Mucosa of stomach (tissue), 1 donor: ENCODE data around the gene ARPC4.
"Not testable (repeated sequence)": the region's sequence is repeated elsewhere in the genome, so short reads cannot be mapped to it uniquely, and the experiment has no call there.

Experiments used
- H3K27me3 ChIP-seq: one replicate; pipeline ENCODE4 v1.7.0; 2013; ENCODE audit warnings: mild to moderate bottlenecking, low read length; ENCODE audit not compliant: control insufficient read depth, insufficient read depth
- H3K36me3 ChIP-seq: one replicate; pipeline ENCODE4 v1.7.0; 2013; ENCODE audit warnings: low read length; ENCODE audit not compliant: control insufficient read depth, insufficient read depth
- H3K4me1 ChIP-seq: one replicate; pipeline ENCODE4 v1.7.0; 2013; ENCODE audit warnings: mild to moderate bottlenecking, low read length; ENCODE audit not compliant: control insufficient read depth, insufficient read depth
- H3K4me3 ChIP-seq: one replicate; pipeline ENCODE4 v1.7.0; 2013; ENCODE audit warnings: low read length
- H3K9ac ChIP-seq: one replicate; pipeline ENCODE4 v1.7.0; 2013; ENCODE audit warnings: mild to moderate bottlenecking, low read length, moderate library complexity
- H3K9me3 ChIP-seq: one replicate; pipeline ENCODE4 v1.7.0; 2013; ENCODE audit warnings: mild to moderate bottlenecking, low read length, moderate library complexity; ENCODE audit not compliant: control insufficient read depth
- donor health status: Pancreatic carcinoma.

The ARPC4 gene

DNA sequence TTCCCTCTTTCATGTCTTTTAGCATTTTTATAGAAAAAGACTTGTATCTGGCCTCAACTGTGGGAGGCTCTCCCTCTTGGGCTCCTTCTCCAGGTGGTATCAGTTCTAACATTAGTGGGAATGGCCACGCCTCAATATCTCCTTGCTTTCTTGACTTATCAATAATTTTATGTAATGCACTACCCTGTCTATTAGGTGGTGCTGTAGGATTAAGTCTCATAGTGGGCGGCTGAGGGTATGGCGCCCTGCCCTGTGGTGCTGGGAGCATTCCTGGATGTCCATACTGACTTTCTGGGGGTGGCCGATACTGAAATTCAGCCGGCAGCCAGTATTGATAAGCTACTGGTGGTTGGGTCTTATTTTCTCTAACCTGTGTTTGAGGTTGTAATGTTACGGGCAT lies 59.6 kb downstream of the ARPC4 start:
- no peaks in the 10 kb centered on the region for H3K9me3 ChIP-seq
- H3K36me3 ChIP-seq = no peaks in the 10 kb centered on the region
- no peaks in the 10 kb centered on the region for H3K27me3 ChIP-seq
- H3K4me3 ChIP-seq = no peak overlapping the region
- H3K9ac ChIP-seq = no peak overlapping the region
- peaks cover 7% of the 10 kb centered on the region for H3K4me1 ChIP-seq

DNA sequence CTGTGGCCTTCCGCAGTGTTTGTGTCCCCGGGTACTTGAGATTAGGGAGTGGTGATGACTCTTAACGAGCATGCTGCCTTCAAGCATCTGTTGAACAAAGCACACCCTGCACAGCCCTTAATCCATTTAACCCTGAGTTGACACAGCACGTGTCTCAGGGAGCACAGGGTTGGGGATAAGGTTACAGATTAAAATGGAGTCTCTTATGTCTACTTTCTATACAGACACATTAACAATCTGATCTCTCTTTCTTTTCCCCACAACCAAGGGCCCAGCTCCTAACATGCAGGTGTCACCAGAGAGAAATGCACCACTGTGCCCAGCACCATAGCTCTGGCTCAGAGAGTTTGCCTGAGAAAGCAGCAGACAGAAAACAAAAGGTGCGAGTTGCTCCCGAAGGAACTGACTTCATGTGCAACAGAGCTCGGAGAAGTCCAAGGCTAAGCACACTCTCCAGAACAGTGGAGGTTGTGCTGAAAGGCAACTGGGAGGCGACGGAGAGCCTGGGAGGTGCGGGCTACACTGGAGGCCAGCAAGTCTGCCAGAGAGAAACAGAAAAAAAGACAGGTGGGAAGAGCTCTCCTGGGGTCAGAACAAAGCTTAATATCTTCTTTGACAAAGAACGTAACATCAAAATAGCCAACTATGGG lies 61.5 kb downstream of the ARPC4 start:
- not testable (repeated sequence) for H3K4me1 ChIP-seq, H3K36me3 ChIP-seq, H3K27me3 ChIP-seq, H3K4me3 ChIP-seq, H3K9ac ChIP-seq, H3K9me3 ChIP-seq

DNA sequence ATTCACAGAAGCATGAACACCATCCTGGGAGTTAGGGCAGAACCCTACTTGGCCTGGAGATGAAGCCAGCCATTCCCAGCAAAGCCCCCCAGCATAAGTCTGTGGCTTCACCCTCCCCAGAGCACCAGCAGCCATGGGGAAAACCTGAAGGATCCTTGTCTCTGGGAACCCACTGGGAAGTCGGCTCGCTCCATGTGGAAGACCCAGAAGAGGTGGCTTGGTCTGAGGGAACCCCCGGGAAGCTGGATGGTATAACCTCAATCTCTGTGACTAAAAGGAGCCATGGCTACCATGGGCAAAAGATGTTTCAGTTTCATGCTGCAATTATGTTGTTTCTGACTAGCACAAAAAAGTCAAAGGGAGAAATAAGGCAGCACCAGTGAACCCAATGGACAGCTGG lies 62.7 kb downstream of the ARPC4 start:
- Histone ChIP-seq H3K9me3 (no peaks in the 10 kb centered on the region), H3K27me3 (no peaks in the 10 kb centered on the region), H3K36me3 (no peaks in the 10 kb centered on the region), H3K4me1 (peaks cover 7% of the 10 kb centered on the region), H3K9ac (no peak overlapping the region), H3K4me3 (no peak overlapping the region)
